HL-60 (cell line): ENCODE data around the gene ADIG.
A peak's percentile ranks its signal among the peaks of the same experiment; 100 is the strongest.

Source experiments
- CTCF ChIP-seq: IDR thresholded peaks from one replicate; pipeline ENCODE4 v1.5.1; 2011; ENCODE audit warnings: low read length, control low read depth, inconsistent platforms; ENCODE audit not compliant: insufficient read depth
- GABPA ChIP-seq: IDR thresholded peaks from 2 replicates; pipeline ENCODE4 v1.6.1; 2012; ENCODE audit warnings: low read depth
- POLR2AphosphoS5 ChIP-seq: IDR thresholded peaks from 2 replicates; pipeline ENCODE4 v1.6.1; 2012; ENCODE audit warnings: low read depth
- REST ChIP-seq: IDR thresholded peaks from 2 replicates; pipeline ENCODE4 v1.6.1; 2012; ENCODE audit warnings: low read depth; ENCODE audit not compliant: insufficient replicate concordance
- SPI1 ChIP-seq: IDR thresholded peaks from 2 replicates; pipeline ENCODE4 v1.6.1; 2012; ENCODE audit warnings: low read depth, mild to moderate bottlenecking, borderline replicate concordance

- TF ChIP-seq CTCF (peak; percentile 83), REST (no peak), GABPA (no peak), POLR2AphosphoS5 (no peak), SPI1 (no peak)
Observed at GRCh38 chr20:38633577-38634093, 52.6 kb downstream of the ADIG start.
